Ascending aorta (tissue), 2 donors: Measurements from ENCODE around the gene TP53TG5. TPM values are rescaled to one million over a fixed set of nuclear protein-coding genes. Genes with fewer than 3 reads are reported as not detected.

ENCODE experiments used
- DNase-seq, 2 donors: peaks; one replicate each; pipeline ENCODE4 v3.0.0-alpha.2; 2019; ENCODE audit warnings: low spot score in 2 of 2
- H3K27ac ChIP-seq, 2 donors: fragments of 200-600 bp; sonication (generic); one replicate each; pipeline ENCODE4 v1.5.1; 2016 to 2017; ENCODE audit warnings: mild to moderate bottlenecking in 1 of 2
- H3K27me3 ChIP-seq: fragments of 200-600 bp; sonication (generic); one replicate; pipeline ENCODE4 v1.5.1; 2017
- H3K36me3 ChIP-seq, 2 donors: fragments of 200-600 bp; sonication (generic); one replicate each; pipeline ENCODE4 v1.5.1; 2016
- H3K4me1 ChIP-seq, 2 donors: fragments of 200-600 bp; sonication (generic); one replicate each; pipeline ENCODE4 v1.5.1; 2016 to 2017; ENCODE audit warnings: mild to moderate bottlenecking in 1 of 2
- H3K4me3 ChIP-seq, 2 donors: fragments of 200-600 bp; sonication (generic); one replicate each; pipeline ENCODE4 v1.5.1; 2016 to 2017; ENCODE audit warnings: mild to moderate bottlenecking in 1 of 2
- H3K9me3 ChIP-seq, 2 donors: fragments of 200-600 bp; sonication (generic); one replicate each; pipeline ENCODE4 v1.5.1; 2016
- intact Hi-C: fragments of 100-400 bp; cut with DNase I; formaldehyde crosslinking; loops from one replicate; pipeline ENCODE4 v1.15.1; 2023
- total RNA-seq: library from RNA; depleted of rRNA; stranded (reverse); fragments of >200 nt; gene quantifications from one replicate; pipeline ENCODE4 v1.1.0, GENCODE V29; 2016
- TF ChIP-seq, protein P1 (sequence below), 3 experiments: fragments of 200-600 bp in 2 of 3; fragments of 450-650 bp in 1 of 3; sonication (generic) in 2 of 3; IDR thresholded peaks; one replicate each; pipeline ENCODE4 v1.5.1; 2016 to 2019; ENCODE audit warnings: antibody characterized with exemption in 3 of 3, mild to moderate bottlenecking in 1 of 3, moderate library complexity in 1 of 3

Gene TP53TG5
- total RNA-seq, 1 donor from 2014 or later: not detected

DNA sequence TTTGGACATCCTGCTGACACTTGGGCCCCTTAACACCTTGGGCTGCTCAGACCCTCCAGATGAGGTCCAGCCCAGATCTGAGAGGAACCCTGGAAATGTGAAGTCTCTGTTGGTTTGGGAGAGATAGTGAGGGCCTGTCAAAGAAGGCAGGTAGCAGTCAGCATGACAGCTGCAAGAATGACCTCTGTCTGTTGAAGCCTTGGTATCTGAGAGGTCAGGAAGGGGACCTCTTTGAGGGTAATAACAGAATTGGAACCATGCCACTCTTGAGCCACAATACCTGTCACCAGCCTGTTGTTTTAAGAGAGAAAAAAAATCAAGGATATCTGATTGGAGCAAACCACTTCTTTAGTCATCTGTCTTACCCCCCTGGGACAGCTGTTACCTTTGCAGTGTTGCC lies 11.0 kb downstream of the TP53TG5 start:
- Histone ChIP-seq H3K4me3 (no peak overlapping the region), H3K27me3 (no peaks in the 10 kb centered on the region), H3K4me1 (peaks cover 0 to 10% of the 10 kb centered on the region in 2 donors), H3K36me3 (peaks cover 24 to 36% of the 10 kb centered on the region in 2 donors), H3K27ac (no peak overlapping the region), H3K9me3 (no peaks in the 10 kb centered on the region)
- TF ChIP-seq, protein P1, sequence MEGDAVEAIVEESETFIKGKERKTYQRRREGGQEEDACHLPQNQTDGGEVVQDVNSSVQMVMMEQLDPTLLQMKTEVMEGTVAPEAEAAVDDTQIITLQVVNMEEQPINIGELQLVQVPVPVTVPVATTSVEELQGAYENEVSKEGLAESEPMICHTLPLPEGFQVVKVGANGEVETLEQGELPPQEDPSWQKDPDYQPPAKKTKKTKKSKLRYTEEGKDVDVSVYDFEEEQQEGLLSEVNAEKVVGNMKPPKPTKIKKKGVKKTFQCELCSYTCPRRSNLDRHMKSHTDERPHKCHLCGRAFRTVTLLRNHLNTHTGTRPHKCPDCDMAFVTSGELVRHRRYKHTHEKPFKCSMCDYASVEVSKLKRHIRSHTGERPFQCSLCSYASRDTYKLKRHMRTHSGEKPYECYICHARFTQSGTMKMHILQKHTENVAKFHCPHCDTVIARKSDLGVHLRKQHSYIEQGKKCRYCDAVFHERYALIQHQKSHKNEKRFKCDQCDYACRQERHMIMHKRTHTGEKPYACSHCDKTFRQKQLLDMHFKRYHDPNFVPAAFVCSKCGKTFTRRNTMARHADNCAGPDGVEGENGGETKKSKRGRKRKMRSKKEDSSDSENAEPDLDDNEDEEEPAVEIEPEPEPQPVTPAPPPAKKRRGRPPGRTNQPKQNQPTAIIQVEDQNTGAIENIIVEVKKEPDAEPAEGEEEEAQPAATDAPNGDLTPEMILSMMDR (IDR thresholded peaks at IDR 0.05): no peak
- intact Hi-C loops: no loop called here
- DNase-seq: no peak

DNA sequence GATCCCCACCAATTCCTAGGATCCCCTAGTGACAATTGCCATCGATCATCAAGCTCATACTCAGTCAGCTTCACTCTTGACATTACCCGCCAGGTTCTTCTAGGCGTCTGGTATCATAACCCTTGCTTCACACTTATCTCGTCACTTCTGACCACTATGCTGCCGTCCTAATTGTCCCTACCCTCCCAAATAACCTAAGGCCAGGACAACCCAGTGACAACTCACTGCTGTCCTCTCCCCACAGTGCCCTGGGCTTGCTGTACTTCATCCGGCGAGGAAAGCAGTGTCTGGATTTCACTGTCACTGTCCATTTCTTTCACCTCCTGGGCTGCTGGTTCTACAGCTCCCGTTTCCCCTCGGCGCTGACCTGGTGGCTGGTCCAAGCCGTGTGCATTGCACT lies 11.5 kb downstream of the TP53TG5 start:
- H3K9me3 ChIP-seq: no peaks in the 10 kb centered on the region
- H3K36me3 ChIP-seq: peaks cover 24 to 36% of the 10 kb centered on the region in 2 donors
- intact Hi-C loops: no loop called here
- DNase-seq: no peak
- TF ChIP-seq, protein P1 (IDR thresholded peaks at IDR 0.05): no peak
- no peak overlapping the region for H3K4me3 ChIP-seq
- no peak overlapping the region for H3K27ac ChIP-seq
- H3K4me1 ChIP-seq: peaks cover 0 to 10% of the 10 kb centered on the region in 2 donors
- H3K27me3 ChIP-seq: no peaks in the 10 kb centered on the region

DNA sequence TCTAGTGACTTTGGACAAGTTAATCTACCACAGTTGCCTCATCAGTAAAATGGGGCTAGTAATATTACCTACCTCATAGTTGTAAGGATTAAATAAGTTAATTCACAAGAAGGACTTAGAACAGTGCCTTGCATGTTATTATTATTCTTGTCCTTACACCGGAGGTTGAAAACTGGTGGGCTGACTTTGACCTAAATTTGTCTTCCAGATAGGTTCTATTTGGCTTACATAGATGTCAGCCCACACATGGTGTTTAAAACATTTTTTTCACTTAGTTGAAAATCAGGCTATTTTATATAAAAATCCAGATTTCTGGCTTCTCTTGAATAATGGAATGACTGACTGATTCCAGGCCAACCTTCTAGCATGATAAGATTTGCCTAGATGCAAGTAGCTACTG lies 11.9 kb downstream of the TP53TG5 start:
- H3K4me1 ChIP-seq: peaks cover 0 to 10% of the 10 kb centered on the region in 2 donors
- TF ChIP-seq, protein P1 (IDR thresholded peaks at IDR 0.05): no peak
- peaks cover 24 to 36% of the 10 kb centered on the region in 2 donors for H3K36me3 ChIP-seq
- no peak overlapping the region for H3K4me3 ChIP-seq
- intact Hi-C loops: no loop called here
- H3K9me3 ChIP-seq: no peaks in the 10 kb centered on the region
- no peaks in the 10 kb centered on the region for H3K27me3 ChIP-seq
- DNase-seq: no peak
- H3K27ac ChIP-seq: no peak overlapping the region

DNA sequence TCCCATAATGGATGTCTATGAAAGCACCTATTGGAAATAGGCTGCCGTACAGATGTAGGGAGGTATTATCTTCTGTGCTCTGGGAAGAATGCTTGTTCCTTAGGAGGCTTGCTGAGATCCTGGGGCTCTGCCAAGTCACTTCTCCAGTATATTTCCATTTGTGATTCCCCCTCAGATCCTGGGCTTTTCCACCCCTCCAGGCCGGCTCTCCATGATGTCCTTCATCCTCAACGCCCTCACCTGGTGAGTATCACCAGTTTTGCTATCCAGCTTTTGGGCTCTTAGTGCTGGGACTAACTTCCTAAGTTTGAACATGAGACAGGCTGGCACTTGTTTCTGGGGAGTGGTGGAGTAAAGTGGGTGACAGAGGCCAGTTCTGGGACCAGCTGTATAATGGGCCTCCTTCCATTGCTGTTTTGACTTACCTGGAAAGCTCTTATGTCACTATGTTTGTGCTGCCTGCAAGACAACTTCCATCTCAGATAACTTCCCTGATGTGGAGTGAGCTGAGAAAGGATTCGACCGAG lies 12.6 kb downstream of the TP53TG5 start:
- Histone ChIP-seq H3K36me3 (peaks cover 24 to 36% of the 10 kb centered on the region in 2 donors), H3K9me3 (no peaks in the 10 kb centered on the region), H3K4me1 (peaks cover 0 to 10% of the 10 kb centered on the region in 2 donors), H3K4me3 (no peak overlapping the region), H3K27me3 (no peaks in the 10 kb centered on the region), H3K27ac (no peak overlapping the region)
- intact Hi-C loops: no loop called here
- no peak for DNase-seq
- TF ChIP-seq, protein P1 (IDR thresholded peaks at IDR 0.05): no peak

DNA sequence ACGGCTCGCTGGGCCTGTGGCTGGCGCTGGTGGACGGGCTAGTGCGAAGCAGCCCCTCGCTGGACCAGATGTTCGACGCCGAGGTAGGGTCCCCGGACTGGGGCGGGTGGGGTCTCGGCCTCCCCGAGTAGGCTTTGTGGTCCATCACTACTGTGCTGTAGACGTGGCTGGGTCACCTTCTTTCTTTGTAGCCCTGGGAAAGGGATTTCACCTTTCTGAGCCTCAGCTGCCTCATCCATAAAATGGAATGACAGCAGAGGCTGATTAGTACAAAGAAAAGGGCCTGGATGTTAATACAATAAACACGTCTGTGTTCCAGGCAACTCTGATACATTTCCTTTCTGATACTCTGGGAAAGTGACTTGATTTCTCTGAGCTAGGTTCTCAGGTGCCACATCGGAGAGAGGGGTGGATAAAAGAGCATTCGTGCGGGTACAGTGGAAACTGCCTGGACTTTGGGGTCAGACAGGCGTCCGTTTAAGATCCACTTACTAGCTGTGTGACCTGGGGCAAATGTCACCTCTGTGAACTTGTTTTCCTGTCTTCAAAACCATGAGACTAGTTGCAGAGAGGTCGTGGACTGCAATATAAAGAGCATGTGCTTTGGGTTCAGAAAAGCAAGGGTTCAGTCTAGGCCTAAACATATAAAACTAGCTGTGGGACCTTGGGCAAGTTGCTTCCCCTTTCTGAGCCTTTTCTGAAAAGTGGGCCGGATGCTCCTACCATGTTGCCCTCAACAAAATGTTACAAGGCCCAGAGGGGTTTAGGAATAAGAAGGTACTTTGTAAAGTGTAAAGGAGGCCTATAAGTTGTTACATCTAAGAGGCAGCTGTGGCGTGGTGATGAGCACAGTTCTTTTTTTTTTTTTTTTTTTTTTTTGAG lies 14.3 kb downstream of the TP53TG5 start:
- TF ChIP-seq, protein P1 (IDR thresholded peaks at IDR 0.05): no peak
- Histone ChIP-seq H3K27ac (peak overlapping the region; percentile 95 to 96), H3K36me3 (peaks cover 24 to 34% of the 10 kb centered on the region in 2 donors), H3K9me3 (no peaks in the 10 kb centered on the region), H3K4me1 (peaks cover 0 to 19% of the 10 kb centered on the region in 2 donors), H3K27me3 (no peaks in the 10 kb centered on the region), H3K4me3 (peak overlapping the region; percentile 73 to 75)
- intact Hi-C loops: loop anchor here (1.0 to 2.0 kb wide), 6 partner anchors 8 to 72 kb away; no protein-coding TSS in a partner anchor
- no peak for DNase-seq
